Smooth muscle cell (in vitro differentiated cells): ENCODE data around the gene HRH3. TPM values are rescaled to one million over a fixed set of nuclear protein-coding genes. Genes with fewer than 3 reads are reported as not detected.

ENCODE experiments used
- DNase-seq: peaks from one replicate; lab custom pipeline; 2025; ENCODE audit not compliant: unreplicated experiment; lab: John Stamatoyannopoulos, UW
- H2AFZ ChIP-seq: fragments of 200-600 bp; sonication (generic); 2 replicates; pipeline ENCODE4 v1.6.0; 2016; ENCODE audit warnings: antibody characterized with exemption, low read depth, mild to moderate bottlenecking
- H3F3A ChIP-seq: fragments of 200-600 bp; sonication (generic); 2 replicates; pipeline ENCODE4 v1.6.0; 2017; ENCODE audit warnings: antibody characterized with exemption, low read depth
- H3K27ac ChIP-seq: fragments of 200-600 bp; sonication (generic); 2 replicates; pipeline ENCODE4 v1.5.1; 2016; ENCODE audit warnings: low read depth, mild to moderate bottlenecking
- H3K27me3 ChIP-seq: fragments of 200-600 bp; sonication (generic); 2 replicates; pipeline ENCODE4 v1.6.1; 2016; ENCODE audit warnings: low read depth, mild to moderate bottlenecking
- H3K36me3 ChIP-seq: fragments of 200-600 bp; sonication (generic); 2 replicates; pipeline ENCODE4 v1.5.1; 2016; ENCODE audit warnings: low read depth
- H3K4me1 ChIP-seq: fragments of 200-600 bp; sonication (generic); 2 replicates; pipeline ENCODE4 v1.5.1; 2016; ENCODE audit warnings: low read depth
- H3K4me2 ChIP-seq: fragments of 200-600 bp; sonication (generic); 2 replicates; pipeline ENCODE4 v1.6.0; 2016; ENCODE audit warnings: mild to moderate bottlenecking
- H3K4me3 ChIP-seq: fragments of 200-600 bp; sonication (generic); 2 replicates; pipeline ENCODE4 v1.5.1; 2016; ENCODE audit warnings: mild to moderate bottlenecking
- H3K79me2 ChIP-seq: fragments of 200-600 bp; sonication (generic); 2 replicates; pipeline ENCODE4 v1.6.0; 2016; ENCODE audit warnings: low read depth, mild to moderate bottlenecking
- H3K9ac ChIP-seq: fragments of 200-600 bp; sonication (generic); 2 replicates; pipeline ENCODE4 v1.6.0; 2016; ENCODE audit warnings: low read depth
- H3K9me3 ChIP-seq: fragments of 200-600 bp; sonication (generic); replicated peaks from 2 replicates; pipeline ENCODE4 v1.5.1; 2016; ENCODE audit warnings: low read depth
- H4K20me1 ChIP-seq: fragments of 200-600 bp; sonication (generic); 2 replicates; pipeline ENCODE4 v1.6.0; 2016; ENCODE audit warnings: low read depth
- WGBS: methylation state at CpG from one replicate; pipeline ENCODE4 v1.1.7; 2016; ENCODE audit warnings: low lambda C conversion rate; 5-methylcytosine and 5-hydroxymethylcytosine counted together
- polyA plus RNA-seq: library from polyadenylated mRNA; unstranded; fragments of >200 nt; fragmentation: Nextera tagmentation; extraction: Ambion mirVana; gene quantifications from 2 replicates; pipeline ENCODE4 v1.2.1, GENCODE V29; 2016
- total RNA-seq: library from RNA; depleted of rRNA; stranded (reverse); fragments of >200 nt; gene quantifications from 2 replicates; pipeline ENCODE4 v1.2.3, GENCODE V29; 2014
- TF ChIP-seq, protein P1 (sequence below): fragments of 200-600 bp; sonication (generic); IDR thresholded peaks from 2 replicates; pipeline ENCODE4 v1.5.1; 2017; ENCODE audit warnings: borderline replicate concordance, mild to moderate bottlenecking, antibody characterized with exemption; ENCODE audit not compliant: insufficient read depth, poor library complexity, severe bottlenecking

The HRH3 gene
- total and polyA plus RNA-seq, 2 experiments from 2014 or later: not detected

DNA sequence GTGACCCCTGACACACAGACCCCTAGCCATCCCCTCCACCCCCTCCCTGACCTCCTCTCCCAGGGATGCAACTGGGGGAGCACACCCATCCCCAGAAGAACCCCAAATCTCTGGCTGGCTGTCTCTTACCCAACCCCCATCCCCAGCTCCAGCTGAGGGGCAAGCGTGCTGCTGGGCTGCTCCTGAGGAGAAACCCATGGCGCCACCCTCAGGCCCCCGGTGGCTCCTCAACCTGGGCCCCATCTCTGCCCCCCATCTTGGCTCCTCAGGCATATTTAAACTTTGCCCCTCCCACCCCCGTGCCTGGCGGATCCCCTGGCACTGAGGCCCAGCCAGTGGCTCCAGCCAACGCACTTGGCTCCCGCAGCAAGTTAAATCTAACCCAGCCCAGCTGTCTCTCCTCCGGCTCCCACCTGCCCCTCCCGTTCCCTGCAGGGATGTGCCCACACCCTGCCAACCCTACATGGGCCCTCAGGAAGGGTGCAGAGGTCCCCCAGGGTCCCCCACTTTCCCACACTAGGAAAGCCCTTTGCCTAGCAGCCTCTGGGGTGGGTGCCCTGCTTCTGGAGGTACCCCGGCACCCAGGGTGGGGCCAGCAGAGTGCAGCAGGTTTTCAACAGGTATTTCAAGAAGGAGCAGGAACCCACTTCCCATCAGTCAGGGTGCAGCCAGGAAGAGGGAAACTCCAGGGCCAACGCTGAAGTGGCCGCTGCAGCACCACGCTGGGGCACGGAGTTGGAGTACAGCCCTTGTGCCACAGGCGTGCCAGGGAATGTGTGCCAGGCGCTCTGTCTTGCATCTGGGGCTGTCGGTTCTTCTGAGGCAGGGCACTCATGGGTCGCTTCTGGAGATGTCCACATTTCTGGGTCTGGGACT, 12.9 kb upstream of the HRH3 start:
- no peaks in the 10 kb centered on the region for H3K27me3 ChIP-seq
- H3F3A ChIP-seq: no peaks in the 10 kb centered on the region
- H3K9ac ChIP-seq: no peak overlapping the region
- TF ChIP-seq, protein P1, sequence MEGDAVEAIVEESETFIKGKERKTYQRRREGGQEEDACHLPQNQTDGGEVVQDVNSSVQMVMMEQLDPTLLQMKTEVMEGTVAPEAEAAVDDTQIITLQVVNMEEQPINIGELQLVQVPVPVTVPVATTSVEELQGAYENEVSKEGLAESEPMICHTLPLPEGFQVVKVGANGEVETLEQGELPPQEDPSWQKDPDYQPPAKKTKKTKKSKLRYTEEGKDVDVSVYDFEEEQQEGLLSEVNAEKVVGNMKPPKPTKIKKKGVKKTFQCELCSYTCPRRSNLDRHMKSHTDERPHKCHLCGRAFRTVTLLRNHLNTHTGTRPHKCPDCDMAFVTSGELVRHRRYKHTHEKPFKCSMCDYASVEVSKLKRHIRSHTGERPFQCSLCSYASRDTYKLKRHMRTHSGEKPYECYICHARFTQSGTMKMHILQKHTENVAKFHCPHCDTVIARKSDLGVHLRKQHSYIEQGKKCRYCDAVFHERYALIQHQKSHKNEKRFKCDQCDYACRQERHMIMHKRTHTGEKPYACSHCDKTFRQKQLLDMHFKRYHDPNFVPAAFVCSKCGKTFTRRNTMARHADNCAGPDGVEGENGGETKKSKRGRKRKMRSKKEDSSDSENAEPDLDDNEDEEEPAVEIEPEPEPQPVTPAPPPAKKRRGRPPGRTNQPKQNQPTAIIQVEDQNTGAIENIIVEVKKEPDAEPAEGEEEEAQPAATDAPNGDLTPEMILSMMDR: no peak
- H2AFZ ChIP-seq: no peak overlapping the region
- 86% methylated on average over 18 of the region's 18 CpGs for WGBS
- no peak overlapping the region for H3K27ac ChIP-seq
- H3K9me3 ChIP-seq: no peaks in the 10 kb centered on the region
- no peak overlapping the region for H3K4me3 ChIP-seq
- H3K4me2 ChIP-seq: no peak overlapping the region
- no peaks in the 10 kb centered on the region for H3K36me3 ChIP-seq
- no peaks in the 10 kb centered on the region for H4K20me1 ChIP-seq
- H3K4me1 ChIP-seq: peaks cover 14% of the 10 kb centered on the region
- H3K79me2 ChIP-seq: no peaks in the 10 kb centered on the region
- DNase-seq: no peak

DNA sequence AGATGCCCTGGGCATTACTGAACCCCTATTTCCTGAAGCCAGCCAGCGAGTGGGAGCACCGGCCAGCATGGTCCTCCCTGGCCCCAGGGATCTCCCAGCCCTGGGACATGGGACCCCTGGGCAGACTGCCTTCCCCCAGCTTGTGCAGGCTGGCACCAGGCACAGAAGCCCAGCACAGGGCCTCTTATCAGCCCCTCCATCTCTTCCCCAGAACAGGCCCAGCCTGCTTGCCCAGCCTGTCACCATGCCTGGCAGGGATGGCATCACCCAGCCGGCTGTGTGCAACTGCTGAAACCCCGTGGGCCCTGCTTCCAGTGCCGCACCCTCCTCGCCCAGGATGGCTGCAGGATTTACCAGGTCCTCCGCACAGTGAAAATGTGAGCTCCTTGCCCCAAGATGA, 12.1 kb upstream of the HRH3 start:
- Histone ChIP-seq H3K4me3 (no peak overlapping the region), H3K79me2 (no peaks in the 10 kb centered on the region), H3K27ac (no peak overlapping the region), H2AFZ (no peak overlapping the region), H3K4me1 (peaks cover 9% of the 10 kb centered on the region), H3F3A (no peaks in the 10 kb centered on the region), H3K27me3 (no peaks in the 10 kb centered on the region), H3K4me2 (no peak overlapping the region), H3K9ac (no peak overlapping the region), H3K9me3 (no peaks in the 10 kb centered on the region), H3K36me3 (no peaks in the 10 kb centered on the region), H4K20me1 (no peaks in the 10 kb centered on the region)
- 85% methylated on average over 7 of the region's 7 CpGs for WGBS
- TF ChIP-seq, protein P1: no peak
- DNase-seq: no peak

DNA sequence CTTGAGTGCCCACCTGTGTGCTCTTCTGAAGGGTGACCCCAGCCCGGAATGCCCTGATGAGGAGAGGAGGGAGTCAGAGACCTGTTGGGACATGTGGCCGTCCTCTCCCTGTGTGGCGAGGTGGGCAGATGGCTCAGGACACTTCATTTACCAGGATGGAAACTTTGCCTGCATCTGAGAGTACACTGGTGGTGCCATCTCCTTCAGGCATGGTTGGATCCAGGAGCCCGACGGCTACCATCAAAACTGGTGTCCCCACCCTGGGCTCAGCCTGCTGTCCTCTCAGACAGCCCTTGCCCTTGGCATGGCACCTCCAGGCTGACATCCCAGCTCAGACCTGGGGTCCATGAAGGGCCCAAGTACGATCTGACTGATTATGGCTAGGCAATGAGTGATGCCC, 11.2 kb upstream of the HRH3 start:
- H3F3A ChIP-seq: no peaks in the 10 kb centered on the region
- no peaks in the 10 kb centered on the region for H3K9me3 ChIP-seq
- no peak overlapping the region for H3K4me3 ChIP-seq
- H4K20me1 ChIP-seq: no peaks in the 10 kb centered on the region
- TF ChIP-seq, protein P1: no peak
- no peak overlapping the region for H2AFZ ChIP-seq
- peaks cover 3% of the 10 kb centered on the region for H3K27me3 ChIP-seq
- no peaks in the 10 kb centered on the region for H3K79me2 ChIP-seq
- no peak overlapping the region for H3K4me2 ChIP-seq
- H3K4me1 ChIP-seq: peaks cover 3% of the 10 kb centered on the region
- no peak for DNase-seq
- 74% methylated on average over 5 of the region's 6 CpGs for WGBS
- no peaks in the 10 kb centered on the region for H3K36me3 ChIP-seq
- no peak overlapping the region for H3K9ac ChIP-seq
- no peak overlapping the region for H3K27ac ChIP-seq

DNA sequence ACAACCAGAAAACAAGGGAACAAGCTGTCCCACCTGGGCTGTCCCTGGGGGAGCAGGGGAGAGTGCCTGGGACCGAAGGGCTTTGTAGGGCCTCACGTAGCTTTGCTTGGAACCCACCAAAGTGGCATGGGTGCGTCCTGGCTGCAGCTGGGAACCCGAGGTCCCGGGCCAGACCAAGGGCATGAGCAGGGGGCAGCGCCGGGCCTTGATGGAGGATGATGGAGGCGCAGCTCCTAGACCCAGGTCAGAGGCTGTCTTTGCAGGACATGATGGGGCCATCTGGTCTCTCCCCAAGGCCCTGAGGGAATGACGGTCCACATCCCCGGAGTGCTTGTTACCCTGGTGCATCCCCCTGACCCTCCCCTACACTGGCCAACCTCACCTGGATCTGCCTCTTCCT, 10.6 kb upstream of the HRH3 start:
- no peaks in the 10 kb centered on the region for H3F3A ChIP-seq
- H3K9me3 ChIP-seq: no peaks in the 10 kb centered on the region
- no peaks in the 10 kb centered on the region for H3K79me2 ChIP-seq
- no peaks in the 10 kb centered on the region for H4K20me1 ChIP-seq
- TF ChIP-seq, protein P1: no peak
- no peak overlapping the region for H3K4me2 ChIP-seq
- no peak overlapping the region for H3K4me3 ChIP-seq
- no peak for DNase-seq
- H2AFZ ChIP-seq: no peak overlapping the region
- no peaks in the 10 kb centered on the region for H3K36me3 ChIP-seq
- H3K9ac ChIP-seq: no peak overlapping the region
- 94% methylated on average over 10 of the region's 10 CpGs for WGBS
- no peaks in the 10 kb centered on the region for H3K4me1 ChIP-seq
- no peak overlapping the region for H3K27ac ChIP-seq
- peaks cover 9% of the 10 kb centered on the region for H3K27me3 ChIP-seq
